GOT3 (cell line): Measurements from ENCODE around the gene RNF220.

Experiments used
- DNase-seq: peaks from one replicate; lab custom pipeline; 2025; ENCODE audit warnings: mixed read lengths; lab: John Stamatoyannopoulos, UW

The RNF220 gene

GRCh38 chr1:44407430-44408211, 2.6 kb downstream of the RNF220 start:
- DNase-seq, result no peak

GRCh38 chr1:44408212-44408582, 3.1 kb downstream of the RNF220 start:
- DNase-seq, result no peak

- DNase-seq, result no peak
Observed at GRCh38 chr1:44408632-44409602, 3.9 kb downstream of the RNF220 start.

GRCh38 chr1:44409757-44410156, 4.7 kb downstream of the RNF220 start:
- DNase-seq, result no peak

- no peak for DNase-seq
Observed at GRCh38 chr1:44411861-44412260, 6.8 kb downstream of the RNF220 start.

- DNase-seq, result no peak
Observed at GRCh38 chr1:44412601-44413000, 7.5 kb downstream of the RNF220 start.

- DNase-seq, result no peak
Observed at GRCh38 chr1:44413740-44414139, 8.7 kb downstream of the RNF220 start.

- DNase-seq, result no peak
Observed at GRCh38 chr1:44415013-44415412, 10.0 kb downstream of the RNF220 start.

GRCh38 chr1:44416408-44416807, 11.4 kb downstream of the RNF220 start:
- no peak for DNase-seq

- DNase-seq, result no peak
Observed at GRCh38 chr1:44417351-44418021, 12.4 kb downstream of the RNF220 start.

GRCh38 chr1:44418022-44418673, 13.1 kb downstream of the RNF220 start:
- no peak for DNase-seq

GRCh38 chr1:44419901-44420300, 14.8 kb downstream of the RNF220 start:
- no peak for DNase-seq

GRCh38 chr1:44420535-44420934, 15.5 kb downstream of the RNF220 start:
- no peak for DNase-seq

- DNase-seq, result no peak
Observed at GRCh38 chr1:44421446-44421884, 16.4 kb downstream of the RNF220 start.

GRCh38 chr1:44422161-44422560, 17.1 kb downstream of the RNF220 start:
- no peak for DNase-seq

GRCh38 chr1:44423591-44424537, 18.8 kb downstream of the RNF220 start:
- DNase-seq, result peak; percentile 33

- no peak for DNase-seq
Observed at GRCh38 chr1:44424747-44425146, 19.7 kb downstream of the RNF220 start.

- DNase-seq, result no peak
Observed at GRCh38 chr1:44425341-44426082, 20.5 kb downstream of the RNF220 start.

- no peak for DNase-seq
Observed at GRCh38 chr1:44431861-44432260, 26.8 kb downstream of the RNF220 start.

GRCh38 chr1:44433209-44433608, 28.2 kb downstream of the RNF220 start:
- no peak for DNase-seq
